KOPT-K1 (cell line): ENCODE results near the gene PELI2.

Source experiments
- H3K27ac ChIP-seq: fragments of 200-600 bp; sonication (generic); 2 replicates; pipeline ENCODE4 v1.5.1; 2016; ENCODE audit warnings: antibody characterized with exemption, mild to moderate bottlenecking, low read depth, low read length; ENCODE audit not compliant: poor library complexity, severe bottlenecking
- H3K36me3 ChIP-seq: fragments of 200-600 bp; sonication (generic); 2 replicates; pipeline ENCODE4 v1.5.1; 2017; ENCODE audit warnings: antibody characterized with exemption, mild to moderate bottlenecking, low read length, moderate library complexity; ENCODE audit not compliant: insufficient read depth
- H3K9me3 ChIP-seq: fragments of 200-600 bp; sonication (generic); 2 replicates; pipeline ENCODE4 v1.5.1; 2017; ENCODE audit warnings: antibody characterized with exemption, low read length, mild to moderate bottlenecking; ENCODE audit not compliant: insufficient read depth, poor library complexity, severe bottlenecking

Gene PELI2

DNA sequence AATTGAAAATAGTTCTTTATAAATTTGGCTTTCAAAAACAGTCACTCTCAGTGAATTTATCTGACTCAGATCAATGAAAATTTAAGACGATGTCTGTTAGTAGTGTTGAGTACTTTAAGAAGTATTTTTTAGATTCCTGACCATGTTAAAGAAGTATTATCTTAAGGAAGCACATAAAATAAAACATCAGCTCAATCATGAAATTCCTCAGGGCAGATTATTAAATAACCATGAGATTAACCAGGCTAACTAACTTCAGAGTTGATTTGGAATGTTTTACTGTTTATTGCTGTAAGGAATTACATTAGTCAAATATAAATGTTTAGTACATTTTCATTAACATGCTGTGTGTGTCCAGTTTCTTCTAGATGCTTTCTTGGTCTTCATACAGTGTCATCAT is 160.2 kb downstream of the PELI2 start:
- peaks cover 16% of the 10 kb centered on the region for H3K36me3 ChIP-seq

DNA sequence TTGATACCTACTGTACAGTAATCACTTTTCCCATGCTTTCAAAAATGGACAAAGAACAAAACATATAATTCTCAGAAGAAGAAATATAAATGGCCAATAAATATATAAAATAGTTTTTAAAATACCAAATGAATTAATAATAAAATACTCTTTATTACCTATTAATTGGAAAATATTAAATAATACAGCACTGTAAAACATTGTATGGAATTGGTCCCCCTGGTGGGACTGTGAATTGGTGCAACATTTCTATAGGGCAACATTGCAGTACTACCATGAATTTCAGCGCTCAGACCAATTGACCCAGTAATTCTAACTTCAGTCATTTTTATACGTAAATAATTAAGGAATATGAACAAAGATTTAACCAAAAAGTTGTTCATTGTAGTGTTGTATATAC is 162.6 kb downstream of the PELI2 start:
- peaks cover 23% of the 10 kb centered on the region for H3K36me3 ChIP-seq
- H3K27ac ChIP-seq, result no peak overlapping the region
- no peaks in the 10 kb centered on the region for H3K9me3 ChIP-seq

More for the DNA sequence above, 160.2 kb downstream of the PELI2 start:
- no peaks in the 10 kb centered on the region for H3K9me3 ChIP-seq
- H3K27ac ChIP-seq, result no peak overlapping the region

DNA sequence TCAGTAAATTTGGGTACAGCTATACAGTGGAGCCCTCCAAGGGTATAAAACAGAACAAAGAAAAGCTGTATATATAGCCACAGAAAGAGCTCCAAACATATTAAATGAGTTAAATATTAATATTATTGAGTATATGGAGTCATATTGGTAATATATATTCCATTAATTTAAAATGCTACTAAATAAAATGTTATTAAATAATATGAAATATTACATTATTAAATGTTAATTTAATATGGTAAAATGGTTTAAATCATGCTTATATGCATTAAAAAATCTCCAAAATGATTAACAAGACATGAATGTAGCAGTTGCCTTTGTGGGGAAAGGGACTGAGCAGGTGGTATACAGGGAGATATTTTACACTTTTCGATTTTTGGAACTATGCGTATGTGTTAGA is 164.0 kb downstream of the PELI2 start:
- Histone ChIP-seq H3K36me3 (peaks cover 23% of the 10 kb centered on the region), H3K27ac (no peak overlapping the region)

DNA sequence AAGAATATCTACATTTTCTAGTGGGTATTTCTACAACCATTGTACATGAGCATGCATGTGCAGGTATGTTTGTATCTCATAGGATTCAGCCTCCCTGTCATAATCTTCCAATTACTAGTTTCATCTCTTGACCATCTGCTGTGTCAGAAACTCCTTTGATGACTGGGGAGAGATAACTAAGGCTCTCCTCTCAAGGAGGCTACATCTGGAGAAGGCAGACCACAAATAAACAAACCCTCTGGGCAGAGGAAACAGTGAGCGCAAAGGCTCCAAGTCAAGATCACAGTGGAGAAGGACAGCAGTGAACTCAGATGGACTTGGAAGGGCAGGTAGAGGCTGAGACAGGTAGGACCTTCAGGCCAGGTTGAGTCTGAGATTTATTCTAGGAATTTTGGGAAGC is 166.4 kb downstream of the PELI2 start:
- no peak overlapping the region for H3K27ac ChIP-seq
- H3K36me3 ChIP-seq, result peaks cover 38% of the 10 kb centered on the region

More for the DNA sequence above, 164.0 kb downstream of the PELI2 start:
- no peaks in the 10 kb centered on the region for H3K9me3 ChIP-seq

DNA sequence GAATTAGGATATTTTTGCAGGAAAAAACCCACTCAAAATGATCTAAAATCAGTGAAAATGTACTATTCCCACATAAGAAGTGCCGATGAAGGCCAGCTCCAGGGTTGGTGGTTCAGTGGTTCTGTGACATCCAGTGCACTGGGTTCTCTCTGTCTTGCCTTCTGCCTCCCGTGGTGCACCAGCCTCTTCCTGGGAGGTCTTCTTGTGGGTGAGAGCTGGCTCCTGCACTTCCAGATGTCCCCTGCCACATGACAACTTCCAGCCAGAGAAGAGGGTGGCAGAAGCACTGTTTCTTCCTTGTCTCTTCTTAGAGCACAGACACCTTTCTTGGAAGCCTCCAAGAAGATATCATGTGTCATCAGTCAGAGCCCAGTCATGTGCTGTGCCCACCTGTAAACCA is 170.9 kb downstream of the PELI2 start:
- H3K27ac ChIP-seq, result no peak overlapping the region
- H3K36me3 ChIP-seq, result peaks cover 56% of the 10 kb centered on the region
- H3K9me3 ChIP-seq, result no peaks in the 10 kb centered on the region

More for the DNA sequence above, 166.4 kb downstream of the PELI2 start:
- H3K9me3 ChIP-seq, result no peaks in the 10 kb centered on the region

DNA sequence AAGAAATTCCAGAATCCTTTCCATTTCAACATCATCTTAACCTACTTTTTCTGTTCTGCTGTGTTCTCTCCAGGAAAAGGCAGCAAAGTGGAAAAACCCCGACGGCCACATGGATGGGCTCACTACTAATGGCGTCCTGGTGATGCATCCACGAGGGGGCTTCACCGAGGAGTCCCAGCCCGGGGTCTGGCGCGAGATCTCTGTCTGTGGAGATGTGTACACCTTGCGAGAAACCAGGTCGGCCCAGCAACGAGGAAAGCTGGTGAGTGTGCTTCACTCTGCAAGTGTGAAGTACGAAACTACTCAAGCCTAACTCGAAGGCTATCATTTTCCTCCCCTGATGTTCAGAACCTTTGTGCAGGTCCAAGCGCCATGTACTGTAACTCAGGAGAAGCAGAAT is 172.0 kb downstream of the PELI2 start:
- Histone ChIP-seq H3K27ac (no peak overlapping the region), H3K36me3 (peaks cover 66% of the 10 kb centered on the region), H3K9me3 (no peaks in the 10 kb centered on the region)

DNA sequence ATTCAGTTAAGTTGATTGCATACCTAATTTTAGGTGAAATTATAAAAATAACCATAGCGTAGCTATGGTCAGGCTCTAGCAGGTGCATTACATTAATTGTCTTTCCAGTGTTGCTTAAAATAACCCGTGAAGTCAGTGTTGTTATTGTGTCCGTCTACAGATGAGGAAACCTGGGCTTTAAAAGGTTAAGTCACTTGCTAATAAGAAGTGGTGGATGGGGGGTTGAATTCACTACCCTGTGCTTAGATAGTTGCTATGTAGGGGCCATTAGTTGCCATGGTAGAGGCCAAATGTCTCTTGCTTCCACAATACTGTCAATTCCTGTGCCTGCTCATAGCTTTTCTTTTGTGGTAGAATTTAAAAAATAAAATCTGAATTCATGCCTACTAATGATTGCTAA is 174.8 kb downstream of the PELI2 start:
- peaks cover 91% of the 10 kb centered on the region for H3K36me3 ChIP-seq
- no peak overlapping the region for H3K27ac ChIP-seq
- no peaks in the 10 kb centered on the region for H3K9me3 ChIP-seq

DNA sequence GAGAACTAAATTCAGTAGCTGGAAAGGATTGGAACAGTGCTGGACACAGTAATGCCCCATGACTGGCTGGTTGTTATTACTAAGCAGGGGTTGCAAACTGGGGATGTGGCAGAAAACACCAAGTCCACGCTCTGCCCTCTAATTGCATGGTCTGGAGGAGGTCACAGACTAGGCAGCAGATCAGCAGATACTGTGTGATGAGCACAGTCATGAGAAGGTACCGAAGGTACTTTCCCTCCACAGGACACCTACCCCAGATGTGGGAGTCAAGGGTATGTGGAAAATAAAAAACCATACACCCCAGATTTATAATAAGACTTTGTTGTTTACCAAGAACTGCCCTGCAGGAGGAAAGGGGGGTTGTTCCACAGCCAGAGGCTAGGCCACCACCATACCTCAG is 175.3 kb downstream of the PELI2 start:
- Histone ChIP-seq H3K36me3 (peaks cover 89% of the 10 kb centered on the region), H3K9me3 (no peaks in the 10 kb centered on the region), H3K27ac (no peak overlapping the region)

DNA sequence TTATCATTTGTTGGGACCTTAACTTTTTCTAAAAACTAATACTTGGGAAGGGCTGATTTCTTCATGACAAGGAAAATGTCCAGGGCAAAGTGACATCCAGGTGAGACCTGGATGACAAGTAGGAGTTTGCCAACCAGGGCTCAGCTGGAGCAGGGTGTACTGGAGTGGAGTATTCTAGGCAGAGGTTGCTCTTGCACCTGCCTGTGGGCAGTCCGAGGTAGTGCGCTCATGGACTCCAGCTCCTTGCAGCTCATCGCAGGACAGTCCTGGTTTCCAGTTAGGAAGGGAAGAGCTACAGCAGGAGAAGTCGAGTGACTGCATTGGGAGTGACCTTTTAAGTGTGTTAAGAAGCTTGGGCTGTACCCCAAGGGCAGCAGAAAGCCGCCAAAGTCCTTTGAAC is 175.9 kb downstream of the PELI2 start:
- Histone ChIP-seq H3K36me3 (peaks cover 83% of the 10 kb centered on the region), H3K27ac (no peak overlapping the region), H3K9me3 (no peaks in the 10 kb centered on the region)

DNA sequence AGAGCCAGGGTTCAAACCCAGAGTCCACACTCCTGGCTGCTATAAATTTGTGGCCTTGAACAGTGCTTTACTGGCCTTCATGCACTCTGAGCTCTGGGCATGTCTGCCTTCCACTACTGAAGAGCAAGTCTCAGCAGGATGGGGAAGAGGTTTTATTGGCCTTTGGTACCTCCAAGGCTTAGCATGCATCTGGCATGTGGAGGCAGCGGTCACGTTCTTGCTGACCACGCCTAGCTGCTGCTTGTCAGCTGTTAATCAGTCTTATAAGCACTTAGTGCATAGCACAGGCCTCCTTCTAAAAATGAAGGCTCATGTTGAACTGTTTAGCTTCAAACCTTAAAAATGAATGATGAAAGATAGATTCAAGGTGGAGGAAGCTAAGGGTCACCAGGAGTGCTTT is 177.5 kb downstream of the PELI2 start:
- no peak overlapping the region for H3K27ac ChIP-seq
- H3K9me3 ChIP-seq, result no peaks in the 10 kb centered on the region
- H3K36me3 ChIP-seq, result peaks cover 74% of the 10 kb centered on the region

DNA sequence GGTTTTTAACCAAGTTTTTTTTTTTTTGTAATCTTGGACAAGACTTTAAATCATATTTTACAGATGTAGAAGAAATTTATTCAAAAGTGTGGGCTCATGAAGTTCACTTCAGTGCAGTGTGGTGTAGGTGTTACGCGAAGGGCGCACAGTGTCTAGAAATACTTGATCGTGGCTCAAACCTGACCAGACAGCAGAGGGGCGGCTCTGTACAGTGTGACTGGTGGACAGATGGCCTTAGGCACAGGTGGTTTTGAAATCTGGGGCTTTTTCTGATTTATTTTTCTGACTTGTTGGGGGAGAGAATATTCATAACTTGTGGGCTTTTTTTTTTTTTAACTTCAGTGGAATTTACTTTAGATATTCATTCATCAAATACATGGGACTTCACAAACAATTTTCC is 179.2 kb downstream of the PELI2 start:
- Histone ChIP-seq H3K9me3 (no peaks in the 10 kb centered on the region), H3K36me3 (peaks cover 68% of the 10 kb centered on the region), H3K27ac (no peak overlapping the region)

DNA sequence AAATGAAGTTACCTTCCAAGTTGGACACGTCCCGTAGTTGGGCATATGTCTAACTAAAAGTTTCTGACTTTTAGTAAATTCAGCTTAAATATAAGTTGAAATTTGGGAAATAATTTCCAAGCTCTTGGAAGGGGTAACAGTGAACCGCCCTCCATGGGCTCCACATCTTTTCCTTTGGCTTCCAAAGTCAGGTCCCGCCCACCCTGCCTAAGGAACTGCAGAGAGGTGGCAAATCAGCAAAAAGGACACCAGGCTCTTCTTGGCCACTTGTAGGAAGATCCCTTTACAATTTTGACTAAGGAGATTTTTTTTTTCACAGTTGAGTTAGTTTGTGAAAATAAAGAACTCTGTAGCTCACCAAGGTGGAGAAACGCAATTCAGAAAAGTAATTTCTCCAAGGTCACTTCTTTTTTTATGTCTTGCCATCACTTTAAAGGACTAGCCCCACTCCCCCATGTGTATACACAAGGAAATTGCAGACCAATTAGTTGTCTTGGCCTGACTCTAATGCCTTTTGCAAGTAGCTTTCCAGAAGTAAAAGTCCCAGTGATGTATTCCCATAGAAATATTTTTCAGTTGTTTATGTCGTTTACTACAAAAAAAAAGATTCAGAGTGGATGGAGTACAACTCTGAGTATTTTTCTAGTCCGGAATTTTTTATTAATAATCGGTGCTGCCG is 181.2 kb downstream of the PELI2 start:
- H3K36me3 ChIP-seq, result peaks cover 52% of the 10 kb centered on the region
- H3K9me3 ChIP-seq, result no peaks in the 10 kb centered on the region
- no peak overlapping the region for H3K27ac ChIP-seq

DNA sequence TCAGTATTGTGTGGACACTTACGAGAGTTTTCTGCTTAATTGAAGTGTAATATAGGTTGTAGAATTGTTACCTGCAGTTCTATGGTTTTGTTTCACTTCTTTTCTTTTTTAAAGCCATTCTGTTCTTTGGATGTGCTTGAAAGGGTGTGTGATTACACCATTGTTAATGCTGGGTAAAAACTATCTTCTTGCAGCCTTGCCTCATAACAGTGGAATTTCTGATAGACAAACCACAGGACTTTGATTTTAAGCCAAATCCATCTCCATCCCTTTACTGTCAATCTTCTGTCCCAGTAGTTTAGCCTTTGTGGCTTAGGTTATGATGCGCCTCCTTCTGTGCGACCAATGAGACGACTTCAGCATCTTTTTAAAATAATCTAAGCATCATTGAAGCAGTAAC is 182.3 kb downstream of the PELI2 start:
- peaks cover 44% of the 10 kb centered on the region for H3K36me3 ChIP-seq
- H3K9me3 ChIP-seq, result no peaks in the 10 kb centered on the region
- H3K27ac ChIP-seq, result no peak overlapping the region

DNA sequence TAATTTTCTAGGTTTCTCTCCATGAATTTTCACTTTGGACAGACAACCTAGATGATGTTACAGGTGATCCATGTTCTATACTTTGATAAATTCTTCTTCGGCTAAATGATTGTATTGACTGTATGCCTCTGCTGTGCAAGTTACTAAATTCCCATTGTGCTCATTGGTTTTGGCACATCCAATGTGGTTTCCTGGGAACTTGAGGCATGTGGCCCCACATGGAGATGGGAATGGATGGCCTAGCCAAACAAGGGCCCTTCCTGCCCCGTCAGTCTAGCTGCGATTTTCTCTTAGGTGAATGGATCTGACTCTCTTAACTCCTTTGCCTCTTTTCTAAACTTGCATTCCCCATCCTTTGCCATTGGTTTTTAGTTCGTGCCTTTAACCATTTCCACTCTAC is 186.2 kb downstream of the PELI2 start:
- no peaks in the 10 kb centered on the region for H3K9me3 ChIP-seq
- no peak overlapping the region for H3K27ac ChIP-seq

DNA sequence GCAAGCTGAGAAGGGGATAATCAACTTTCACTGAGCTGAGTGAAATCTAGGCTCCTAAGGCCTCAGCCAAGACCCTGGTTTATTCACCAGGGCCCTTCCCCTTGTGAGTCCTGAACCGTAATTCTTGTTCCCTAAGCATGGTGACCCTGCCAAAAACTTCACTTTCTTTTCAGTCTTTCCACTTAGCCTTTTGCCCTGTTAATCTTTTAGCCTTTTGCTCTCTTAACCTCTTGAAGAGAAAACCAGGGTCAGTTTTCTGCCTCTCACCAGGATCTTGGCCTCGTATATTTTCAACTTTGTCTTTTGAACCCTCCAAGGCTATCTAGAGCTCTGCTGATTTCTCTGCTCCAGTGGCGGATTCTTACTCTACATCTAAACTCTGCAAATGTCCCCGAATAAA is 191.0 kb downstream of the PELI2 start:
- Histone ChIP-seq H3K9me3 (no peaks in the 10 kb centered on the region), H3K27ac (no peak overlapping the region), H3K36me3 (no peaks in the 10 kb centered on the region)

More for the DNA sequence above, 186.2 kb downstream of the PELI2 start:
- peaks cover 17% of the 10 kb centered on the region; the same call in 1 of the 2 replicates for H3K36me3 ChIP-seq

DNA sequence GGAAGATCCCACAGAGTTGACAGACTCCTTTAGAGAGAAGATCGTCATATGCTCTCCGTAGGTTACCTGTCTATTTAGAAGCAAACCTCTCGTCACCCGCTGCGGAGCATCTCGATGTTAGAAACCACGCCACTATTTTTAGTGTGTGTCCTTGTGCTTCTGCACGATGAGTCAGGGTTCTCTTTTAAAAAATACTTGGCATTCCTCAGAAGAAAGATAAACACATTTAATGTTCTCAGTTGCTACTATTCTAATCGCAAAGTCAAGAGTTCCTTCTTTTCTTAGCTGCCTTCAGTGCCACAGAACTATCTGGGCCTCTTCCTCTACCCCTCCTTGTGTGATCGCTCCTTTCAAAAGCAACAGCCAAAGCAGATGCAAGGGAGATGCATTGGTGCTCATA is 192.4 kb downstream of the PELI2 start:
- Histone ChIP-seq H3K27ac (no peak overlapping the region), H3K36me3 (no peaks in the 10 kb centered on the region), H3K9me3 (no peaks in the 10 kb centered on the region)
